Lung (tissue), 12 donors: ENCODE measurements around the gene EBF4. TPM values are rescaled to one million over a fixed set of nuclear protein-coding genes. Genes with fewer than 3 reads are reported as not detected.

ENCODE experiments used
- ATAC-seq: fragments of 200-7000 bp; cut with Tn5 transposase; one replicate; pipeline ENCODE4 v1.9.1; 2020; ENCODE audit warnings: moderate number of reproducible peaks; ENCODE audit not compliant: insufficient read depth, low FRiP score
- DNase-seq, 3 donors: peaks; one replicate each; pipeline ENCODE4 v3.0.0-alpha.2; 2013 to 2017
- H3K27ac ChIP-seq, 2 donors: one replicate each; pipeline ENCODE4 v1.5.1; 2013; ENCODE audit warnings: mild to moderate bottlenecking in 2 of 2, moderate library complexity in 2 of 2, control low read depth in 1 of 2, inconsistent platforms in 1 of 2, low read depth in 1 of 2, low read length in 1 of 2
- H3K27me3 ChIP-seq, 3 donors: one replicate each; pipeline ENCODE4 v1.5.1; 2013; ENCODE audit warnings: low read length in 2 of 3; ENCODE audit not compliant: control insufficient read depth in 3 of 3, insufficient read depth in 3 of 3
- H3K36me3 ChIP-seq, 4 donors: one replicate each; pipeline ENCODE4 v1.5.1; 2013; ENCODE audit warnings: low read length in 4 of 4, mild to moderate bottlenecking in 1 of 4, moderate library complexity in 1 of 4; ENCODE audit not compliant: control insufficient read depth in 4 of 4, insufficient read depth in 4 of 4
- H3K4me1 ChIP-seq, 5 donors: one replicate each; pipeline ENCODE4 v1.5.1; 2013; ENCODE audit warnings: low read length in 5 of 5, mild to moderate bottlenecking in 2 of 5, moderate library complexity in 1 of 5; ENCODE audit not compliant: control insufficient read depth in 5 of 5, insufficient read depth in 5 of 5
- H3K4me3 ChIP-seq: one replicate; pipeline ENCODE4 v1.5.1; 2013; ENCODE audit warnings: mild to moderate bottlenecking, control low read depth, moderate library complexity
- H3K9ac ChIP-seq, 2 donors: one replicate each; pipeline ENCODE4 v1.5.1; 2013; ENCODE audit warnings: low read length in 2 of 2, control low read depth in 1 of 2; ENCODE audit not compliant: insufficient read depth in 1 of 2
- H3K9me3 ChIP-seq, 4 donors: one replicate each; pipeline ENCODE4 v1.5.1; 2013; ENCODE audit warnings: low read length in 3 of 4, mild to moderate bottlenecking in 1 of 4, moderate library complexity in 1 of 4; ENCODE audit not compliant: control insufficient read depth in 4 of 4, insufficient read depth in 3 of 4
- CTCF ChIP-seq: IDR thresholded peaks from 2 replicates; pipeline ENCODE4 v1.5.1; 2012; ENCODE audit warnings: mild to moderate bottlenecking; ENCODE audit errors: control extremely low read depth, extremely low read depth
- WGBS, 2 donors: extraction: QIAGEN DNeasy Blood & Tissue Kit; methylation state at CpG; one replicate each; pipeline ENCODE4 v1.1.7; 2013; 5-methylcytosine and 5-hydroxymethylcytosine counted together
- polyA plus RNA-seq, 2 donors: library from polyadenylated mRNA; stranded (reverse); fragments of 200-250 nt; gene quantifications; one replicate each; pipeline ENCODE4 v1.2.1, GENCODE V29; 2013
- total RNA-seq, 2 donors: library from RNA; depleted of rRNA in 1 of 2; stranded (reverse); fragments of >200 nt in 1 of 2; gene quantifications; one replicate each; pipeline ENCODE4 v1.2.1, GENCODE V29; 2014 to 2021
- donor health status: control.
- donor health status: control.
- donor health status: Bipolar disorder and iron deficiency.
- donor health status: healthy.
- donor health status: DM: yes; HTN: yes; CAD: no.

Gene EBF4
- total and polyA plus RNA-seq, 4 donors, result 5.8 to 15.8 (median 7.4) TPM

- Histone ChIP-seq H3K9me3 (peaks cover 0 to 3% (median 0%) of the 10 kb centered on the region in 4 donors), H3K27ac (no peak overlapping the region), H3K4me1 (peaks cover 0 to 18% (median 5%) of the 10 kb centered on the region in 5 donors), H3K9ac (no peak overlapping the region), H3K4me3 (no peak overlapping the region), H3K27me3 (peaks cover 2 to 15% (median 9%) of the 10 kb centered on the region in 3 donors), H3K36me3 (peaks cover 0 to 21% (median 3%) of the 10 kb centered on the region in 4 donors)
- DNase-seq (no peak), ATAC-seq (no peak)
- 78 to 81% methylated on average over 16 of the region's 16 CpGs for WGBS, 2 donors
- TF ChIP-seq CTCF, result no peak
Observed at GRCh38 chr20:2797136-2797983, 104.8 kb downstream of the EBF4 start.

- DNase-seq, result no peak
- no peak overlapping the region for H3K27ac ChIP-seq
- ATAC-seq, result no peak
- no peak overlapping the region for H3K4me3 ChIP-seq
- peaks cover 0 to 21% (median 3%) of the 10 kb centered on the region in 4 donors for H3K36me3 ChIP-seq
- H3K27me3 ChIP-seq, result peaks cover 4 to 21% (median 9%) of the 10 kb centered on the region in 3 donors
- peaks cover 0 to 18% (median 5%) of the 10 kb centered on the region in 5 donors for H3K4me1 ChIP-seq
- peaks cover 0 to 3% (median 0%) of the 10 kb centered on the region in 4 donors for H3K9me3 ChIP-seq
- 88 to 89% methylated on average over 19 of the region's 19 CpGs for WGBS, 2 donors
- no peak for TF ChIP-seq CTCF
- H3K9ac ChIP-seq, result no peak overlapping the region
Observed at GRCh38 chr20:2798095-2798805, 105.7 kb downstream of the EBF4 start.

GRCh38 chr20:2798814-2799213 lies 106.2 kb downstream of the EBF4 start:
- no peak overlapping the region for H3K9ac ChIP-seq
- no peak overlapping the region for H3K4me3 ChIP-seq
- H3K27me3 ChIP-seq, result peaks cover 8 to 26% (median 12%) of the 10 kb centered on the region in 3 donors
- no peak for TF ChIP-seq CTCF
- peaks cover 0 to 21% (median 3%) of the 10 kb centered on the region in 4 donors for H3K36me3 ChIP-seq
- ATAC-seq, result no peak
- H3K9me3 ChIP-seq, result peaks cover 0 to 3% (median 0%) of the 10 kb centered on the region in 4 donors
- H3K4me1 ChIP-seq, result peaks cover 0 to 18% (median 5%) of the 10 kb centered on the region in 5 donors
- DNase-seq, result peak in 1 of 3 donors; percentile 24
- WGBS, 2 donors, result 74 to 78% methylated on average over 6 of the region's 6 CpGs
- H3K27ac ChIP-seq, result no peak overlapping the region
